ENCODE results near the gene TMX3. TPM values are rescaled to one million over a fixed set of nuclear protein-coding genes. Genes with fewer than 3 reads are reported as not detected.

TMX3 gene
- 10 to 100 TPM; 40.8 to 49.8 TPM for total RNA-seq

DNA sequence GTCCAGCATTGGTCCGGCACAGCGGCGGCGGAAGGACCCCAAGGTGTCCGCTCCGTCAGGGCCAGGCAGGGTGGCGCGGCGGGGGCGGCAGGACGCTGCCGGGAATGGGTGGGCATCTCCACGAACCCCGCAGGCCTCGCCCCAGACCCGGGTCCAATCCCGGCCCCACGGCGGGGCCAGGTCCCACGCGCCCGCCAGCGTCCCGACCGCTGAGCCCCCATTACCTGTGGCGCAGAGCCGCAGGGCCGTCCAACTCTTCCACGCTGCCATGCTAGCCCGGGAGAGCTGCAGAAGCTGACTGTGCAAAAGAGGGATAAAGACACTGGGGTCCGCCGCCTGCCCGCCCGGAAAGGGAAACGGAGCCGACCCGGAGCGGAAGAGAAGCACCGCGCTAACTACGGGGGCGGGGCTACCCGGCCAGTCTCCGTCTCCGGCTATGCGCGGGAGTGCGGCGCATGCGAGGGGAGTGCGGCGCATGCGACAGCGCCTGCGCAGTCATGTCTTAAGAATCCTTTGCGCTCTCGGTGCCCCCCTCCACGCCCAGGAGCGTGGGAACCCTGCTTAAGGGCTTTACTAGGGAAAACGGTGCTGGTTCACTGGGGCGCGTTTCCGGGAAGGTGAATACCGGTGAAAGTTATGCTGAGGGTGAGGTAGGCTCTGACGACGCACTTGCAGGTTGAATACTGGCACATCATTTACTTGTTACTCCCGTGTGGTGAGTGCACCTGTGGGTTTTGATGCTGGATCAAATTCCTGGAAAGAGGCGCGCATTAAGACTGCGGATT lies at the start of gene TMX3:
TSS of gene TMX3 (minus strand) at position 397 of the 785 bp plus-strand sequence. CDS start at position 270, 127 bp downstream.
- H3K27ac Mint-ChIP-seq, result peak within 1 kb of the TSS; percentile 96

DNA sequence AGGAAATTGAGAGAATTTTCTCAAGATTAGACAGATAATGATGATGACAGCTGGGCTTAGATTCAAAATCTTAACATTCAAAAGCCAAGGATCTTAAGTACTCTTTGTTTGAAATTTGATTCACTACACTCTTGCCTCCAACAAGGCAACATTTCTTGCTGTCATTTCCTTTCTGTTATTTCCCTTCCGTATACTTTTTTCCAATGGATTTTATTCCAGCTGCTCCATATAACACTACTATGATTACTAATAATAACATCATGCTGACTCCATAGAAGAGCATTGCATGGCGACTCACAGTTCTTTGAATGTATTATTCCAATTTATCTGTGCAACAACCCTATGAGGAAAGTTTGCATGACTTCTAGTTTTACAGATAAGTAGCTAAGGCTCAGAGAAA lies 49.1 kb upstream of the TMX3 start:
- Mint-ChIP-seq H3K27ac (no peak overlapping the region), H3K4me1 (no peaks in the 10 kb centered on the region), H3K27me3 (no peaks in the 10 kb centered on the region), H3K36me3 (peaks cover 2% of the 10 kb centered on the region), H3K4me3 (no peak overlapping the region), H3K9me3 (peaks cover 4% of the 10 kb centered on the region)
- no peak for DNase-seq

More for the DNA sequence above, at the start of gene TMX3:
- Mint-ChIP-seq H3K36me3 (peaks cover 27% of the 10 kb centered on the region), H3K27me3 (no peaks in the 10 kb centered on the region), H3K4me3 (peak within 1 kb of the TSS; percentile 98), H3K9me3 (no peaks in the 10 kb centered on the region), H3K4me1 (peaks cover 35% of the 10 kb centered on the region)
- DNase-seq, result peak; percentile 94

GRCh38 chr18:68763083-68763482 lies 48.2 kb upstream of the TMX3 start:
- Mint-ChIP-seq H3K4me3 (no peak overlapping the region), H3K4me1 (no peaks in the 10 kb centered on the region), H3K27ac (no peak overlapping the region), H3K27me3 (no peaks in the 10 kb centered on the region), H3K9me3 (peaks cover 9% of the 10 kb centered on the region), H3K36me3 (peaks cover 5% of the 10 kb centered on the region)
- no peak for DNase-seq

- no peaks in the 10 kb centered on the region for H3K27me3 Mint-ChIP-seq
- H3K36me3 Mint-ChIP-seq, result peaks cover 5% of the 10 kb centered on the region
- peaks cover 9% of the 10 kb centered on the region for H3K9me3 Mint-ChIP-seq
- H3K4me1 Mint-ChIP-seq, result no peaks in the 10 kb centered on the region
- H3K4me3 Mint-ChIP-seq, result no peak overlapping the region
- DNase-seq, result no peak
- no peak overlapping the region for H3K27ac Mint-ChIP-seq
Measured at GRCh38 chr18:68759308-68759707, 44.4 kb upstream of the TMX3 start.

GRCh38 chr18:68757126-68757525 lies 42.2 kb upstream of the TMX3 start:
- peaks cover 5% of the 10 kb centered on the region for H3K36me3 Mint-ChIP-seq
- no peak overlapping the region for H3K4me3 Mint-ChIP-seq
- no peak overlapping the region for H3K27ac Mint-ChIP-seq
- H3K27me3 Mint-ChIP-seq, result no peaks in the 10 kb centered on the region
- H3K9me3 Mint-ChIP-seq, result peaks cover 9% of the 10 kb centered on the region
- H3K4me1 Mint-ChIP-seq, result no peaks in the 10 kb centered on the region
- no peak for DNase-seq

- no peaks in the 10 kb centered on the region for H3K36me3 Mint-ChIP-seq
- no peak overlapping the region for H3K27ac Mint-ChIP-seq
Measured at GRCh38 chr18:68742206-68742605, 27.3 kb upstream of the TMX3 start.

GRCh38 chr18:68740966-68741365 lies 26.1 kb upstream of the TMX3 start:
- Mint-ChIP-seq H3K4me3 (no peak overlapping the region), H3K27me3 (no peaks in the 10 kb centered on the region), H3K9me3 (no peaks in the 10 kb centered on the region), H3K27ac (no peak overlapping the region), H3K36me3 (no peaks in the 10 kb centered on the region), H3K4me1 (no peaks in the 10 kb centered on the region)
- DNase-seq, result no peak

More at GRCh38 chr18:68742206-68742605, 27.3 kb upstream of the TMX3 start:
- Mint-ChIP-seq H3K4me1 (no peaks in the 10 kb centered on the region), H3K9me3 (no peaks in the 10 kb centered on the region), H3K27me3 (no peaks in the 10 kb centered on the region), H3K4me3 (no peak overlapping the region)
- no peak for DNase-seq

GRCh38 chr18:68739462-68739861 lies 24.6 kb upstream of the TMX3 start:
- Mint-ChIP-seq H3K27me3 (no peaks in the 10 kb centered on the region), H3K9me3 (no peaks in the 10 kb centered on the region), H3K4me3 (no peak overlapping the region), H3K36me3 (no peaks in the 10 kb centered on the region), H3K4me1 (no peaks in the 10 kb centered on the region), H3K27ac (no peak overlapping the region)
- DNase-seq, result no peak

DNA sequence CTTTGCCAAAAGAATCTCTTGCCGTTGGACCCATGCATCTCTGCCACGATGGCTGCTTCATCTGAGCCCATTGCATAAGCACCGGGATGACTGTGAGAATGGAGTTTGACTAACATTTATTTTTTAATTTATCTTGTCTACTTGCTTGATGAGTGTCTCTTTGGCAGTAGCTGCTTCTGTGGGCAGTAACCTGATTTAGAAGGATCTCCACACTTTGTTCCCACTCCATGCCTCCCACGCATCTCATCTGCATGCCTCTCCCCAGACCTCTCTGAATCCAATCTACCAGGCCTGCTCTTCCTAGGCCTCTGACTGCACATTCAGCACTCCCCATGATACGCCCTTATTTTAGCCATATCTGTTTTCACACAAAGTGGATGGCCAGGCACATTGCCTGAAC lies 23.7 kb upstream of the TMX3 start:
- Mint-ChIP-seq H3K27ac (no peak overlapping the region), H3K27me3 (no peaks in the 10 kb centered on the region), H3K9me3 (no peaks in the 10 kb centered on the region), H3K4me3 (no peak overlapping the region), H3K36me3 (no peaks in the 10 kb centered on the region), H3K4me1 (no peaks in the 10 kb centered on the region)
- no peak for DNase-seq

- Mint-ChIP-seq H3K36me3 (no peaks in the 10 kb centered on the region), H3K9me3 (no peaks in the 10 kb centered on the region), H3K27me3 (no peaks in the 10 kb centered on the region), H3K4me1 (no peaks in the 10 kb centered on the region), H3K27ac (no peak overlapping the region), H3K4me3 (no peak overlapping the region)
- DNase-seq, result no peak
Measured at GRCh38 chr18:68735483-68736343, 20.8 kb upstream of the TMX3 start.

DNA sequence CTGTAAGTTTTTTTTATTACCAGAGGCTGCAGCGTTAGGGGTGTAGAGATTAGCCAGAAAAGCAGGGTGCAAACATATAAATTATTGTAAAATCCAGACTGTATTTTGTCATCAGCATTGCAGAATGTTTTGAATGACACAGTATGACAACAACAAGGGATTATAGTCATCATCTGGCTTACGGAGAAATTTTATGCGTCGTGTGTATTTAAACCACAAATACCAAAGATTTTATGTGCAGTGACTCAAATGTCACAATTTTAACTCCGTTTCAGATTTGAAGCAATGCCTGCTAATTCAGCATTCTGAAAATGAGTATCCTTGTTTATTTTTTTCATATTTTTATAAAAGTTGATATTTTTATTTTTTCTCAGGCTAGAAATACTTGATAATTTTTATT lies 19.4 kb upstream of the TMX3 start:
- H3K4me3 Mint-ChIP-seq, result no peak overlapping the region
- H3K4me1 Mint-ChIP-seq, result no peaks in the 10 kb centered on the region
- DNase-seq, result no peak
- no peaks in the 10 kb centered on the region for H3K27me3 Mint-ChIP-seq
- no peak overlapping the region for H3K27ac Mint-ChIP-seq
- H3K36me3 Mint-ChIP-seq, result no peaks in the 10 kb centered on the region
- H3K9me3 Mint-ChIP-seq, result no peaks in the 10 kb centered on the region

DNA sequence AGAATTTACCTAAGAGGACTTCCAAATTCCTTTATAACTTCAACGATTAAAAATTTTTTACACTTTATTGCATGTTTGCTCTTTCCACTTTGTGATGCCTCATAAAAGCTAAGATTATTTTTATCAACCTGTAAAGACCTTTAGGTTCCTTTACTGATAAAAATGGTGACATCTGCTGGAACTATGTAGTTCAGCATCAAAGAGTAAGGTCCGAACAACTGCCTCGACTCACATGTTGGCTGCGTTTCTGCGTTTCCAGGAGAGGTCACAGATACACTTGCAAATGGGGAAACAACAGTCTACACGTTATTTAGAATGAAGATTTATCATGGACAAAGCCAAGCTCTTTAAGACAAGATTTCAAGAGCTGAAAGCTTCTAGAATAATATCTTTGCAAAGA lies 18.8 kb upstream of the TMX3 start:
- Mint-ChIP-seq H3K27ac (no peak overlapping the region), H3K27me3 (no peaks in the 10 kb centered on the region), H3K9me3 (no peaks in the 10 kb centered on the region), H3K4me1 (no peaks in the 10 kb centered on the region), H3K4me3 (no peak overlapping the region), H3K36me3 (no peaks in the 10 kb centered on the region)
- no peak for DNase-seq

GRCh38 chr18:68728081-68728700 lies 13.3 kb upstream of the TMX3 start:
- Mint-ChIP-seq H3K36me3 (peaks cover 8% of the 10 kb centered on the region), H3K4me3 (no peak overlapping the region), H3K27ac (no peak overlapping the region), H3K27me3 (no peaks in the 10 kb centered on the region), H3K9me3 (peaks cover 3% of the 10 kb centered on the region), H3K4me1 (peaks cover 3% of the 10 kb centered on the region)
- DNase-seq, result no peak

GRCh38 chr18:68727506-68727905 lies 12.6 kb upstream of the TMX3 start:
- H3K9me3 Mint-ChIP-seq, result peaks cover 4% of the 10 kb centered on the region
- H3K36me3 Mint-ChIP-seq, result peaks cover 9% of the 10 kb centered on the region
- H3K4me3 Mint-ChIP-seq, result no peak overlapping the region
- no peak overlapping the region for H3K27ac Mint-ChIP-seq
- no peak for DNase-seq
- H3K4me1 Mint-ChIP-seq, result peaks cover 10% of the 10 kb centered on the region
- no peaks in the 10 kb centered on the region for H3K27me3 Mint-ChIP-seq

DNA sequence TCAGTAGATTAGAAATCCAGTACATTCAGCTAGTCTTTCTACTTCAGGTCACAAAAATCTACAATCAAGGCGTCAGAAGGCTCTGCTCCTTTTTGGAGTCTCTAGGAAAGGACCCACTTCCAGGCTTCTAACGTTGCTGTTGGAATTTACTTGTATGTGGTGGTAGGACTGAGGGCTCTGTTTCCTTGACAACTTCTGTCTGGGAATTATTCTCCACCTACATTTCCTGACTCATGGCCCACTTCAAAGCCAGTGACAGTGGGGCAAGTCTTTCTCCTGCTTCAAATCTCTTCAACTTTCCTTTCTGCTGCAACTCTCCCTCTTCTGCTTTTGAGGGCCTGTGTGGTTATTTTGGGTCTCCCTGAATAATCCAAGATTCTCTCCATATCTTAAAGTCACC lies 10.4 kb upstream of the TMX3 start:
- H3K27ac Mint-ChIP-seq, result no peak overlapping the region
- no peak overlapping the region for H3K4me3 Mint-ChIP-seq
- peaks cover 26% of the 10 kb centered on the region for H3K4me1 Mint-ChIP-seq
- H3K27me3 Mint-ChIP-seq, result no peaks in the 10 kb centered on the region
- DNase-seq, result no peak
- peaks cover 4% of the 10 kb centered on the region for H3K9me3 Mint-ChIP-seq
- H3K36me3 Mint-ChIP-seq, result peaks cover 9% of the 10 kb centered on the region

All from activated naive CD8-positive, alpha-beta T cell treated with anti-CD3 and anti-CD28 coated beads for 36 hours (primary cell).